Natural killer cell (primary cell): ENCODE data around the gene MUC12. TPM values are rescaled to one million over a fixed set of nuclear protein-coding genes. Genes with fewer than 3 reads are reported as not detected.
"Not testable (repeated sequence)": the region's sequence is repeated elsewhere in the genome, so short reads cannot be mapped to it uniquely, and the experiment has no call there.

ENCODE experiments used
- ATAC-seq, 3 donors: fragments of 150-1000 bp in 2 of 3; fragments of 200-7000 bp in 1 of 3; cut with Tn5 transposase; 1 replicate in 1 of 3; 2 replicates in 2 of 3; pipeline ENCODE4 v1.10.0; 2021; ENCODE audit warnings: mild to moderate bottlenecking in 2 of 3, moderate library complexity in 2 of 3
- DNase-seq, 2 donors: peaks; one replicate each; pipeline versions ENCODE4 v3.0.0 to v3.0.0-alpha.2; 2013 to 2021; ENCODE audit warnings: mixed read lengths in 1 of 2
- H3K27ac ChIP-seq: one replicate; pipeline ENCODE4 v1.5.1; 2013; ENCODE audit warnings: mild to moderate bottlenecking, low read length
- H3K27me3 ChIP-seq: one replicate; pipeline ENCODE4 v1.6.1; 2013; ENCODE audit warnings: low read length; ENCODE audit not compliant: control insufficient read depth, insufficient read depth
- H3K36me3 ChIP-seq: one replicate; pipeline ENCODE4 v1.6.1; 2013; ENCODE audit warnings: low read length; ENCODE audit not compliant: control insufficient read depth, insufficient read depth
- H3K4me1 ChIP-seq: one replicate; pipeline ENCODE4 v1.6.1; 2013; ENCODE audit warnings: low read length; ENCODE audit not compliant: control insufficient read depth, insufficient read depth
- H3K4me3 ChIP-seq: one replicate; pipeline ENCODE4 v1.5.1; 2013; ENCODE audit warnings: low read length
- H3K9me3 ChIP-seq: one replicate; pipeline ENCODE4 v1.6.1; 2013; ENCODE audit warnings: low read length; ENCODE audit not compliant: control insufficient read depth, insufficient read depth
- H3K27ac Mint-ChIP-seq, 2 donors: one replicate each; pipeline ENCODE4 v1.8.0; 2022; ENCODE audit warnings: mild to moderate bottlenecking in 2 of 2, mixed read lengths in 2 of 2, moderate library complexity in 1 of 2
- H3K27me3 Mint-ChIP-seq, 2 donors: one replicate each; pipeline ENCODE4 v1.8.0; 2022; ENCODE audit warnings: low read depth in 2 of 2, mixed read lengths in 2 of 2
- H3K36me3 Mint-ChIP-seq: one replicate; pipeline ENCODE4 v1.8.0; 2022; ENCODE audit warnings: mixed read lengths
- H3K4me1 Mint-ChIP-seq, 2 donors: one replicate each; pipeline ENCODE4 v1.8.0; 2022; ENCODE audit warnings: mixed read lengths in 2 of 2
- H3K4me3 Mint-ChIP-seq: one replicate; pipeline ENCODE4 v1.8.0; 2022; ENCODE audit warnings: mild to moderate bottlenecking, moderate library complexity, mixed read lengths
- H3K9me3 Mint-ChIP-seq, 2 donors: one replicate each; pipeline ENCODE4 v1.8.0; 2022; ENCODE audit warnings: mixed read lengths in 2 of 2
- WGBS: methylation state at CpG from one replicate; pipeline ENCODE4 v1.1.7; 2013; ENCODE audit warnings: missing lambda C conversion rate; ENCODE audit not compliant: insufficient coverage; 5-methylcytosine and 5-hydroxymethylcytosine counted together
- intact Hi-C: fragments of 100-400 bp; cut with micrococcal nuclease; formaldehyde crosslinking; loops from one replicate; pipeline ENCODE4 v1.14.2; 2022
- total RNA-seq, 4 donors: library from RNA; stranded (reverse); fragments of 120-200 nt in 1 of 4; gene quantifications; one replicate each; pipeline versions ENCODE4 v1.2.3 to v1.2.4, GENCODE V29; 2013 to 2022
- TF ChIP-seq, protein P1 (sequence below): fragments of 200-600 bp; IDR thresholded peaks from one replicate; pipeline ENCODE4 v1.8.0; 2022; ENCODE audit warnings: antibody characterized with exemption

MUC12 gene
- total RNA-seq, 3 donors from 2014 or later (not counting 1 experiment from before 2014, with no cell fraction given): 1.2 to 4.6 TPM; not detected in 1

DNA sequence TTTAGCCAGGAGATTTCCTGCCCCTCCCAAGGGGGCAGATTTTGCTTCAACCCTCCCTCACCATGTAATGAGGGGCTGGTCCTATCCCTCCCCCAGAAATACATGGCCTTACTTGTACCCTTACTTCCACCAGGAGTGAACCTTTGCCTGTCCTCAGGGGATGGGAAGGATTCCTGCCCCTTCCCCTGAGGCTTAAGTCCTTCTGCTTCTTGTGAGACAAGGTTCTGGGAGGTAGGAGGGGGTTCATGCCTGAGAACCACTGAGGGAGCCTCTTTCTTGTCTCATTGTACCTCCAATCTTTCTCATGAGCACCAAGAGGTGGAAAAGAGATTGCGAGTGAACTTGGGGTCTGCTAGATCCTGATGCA lies 39.6 kb upstream of the MUC12 start:
- WGBS: 88% methylated on average over 1 of the region's 1 CpG
- TF ChIP-seq, protein P1, sequence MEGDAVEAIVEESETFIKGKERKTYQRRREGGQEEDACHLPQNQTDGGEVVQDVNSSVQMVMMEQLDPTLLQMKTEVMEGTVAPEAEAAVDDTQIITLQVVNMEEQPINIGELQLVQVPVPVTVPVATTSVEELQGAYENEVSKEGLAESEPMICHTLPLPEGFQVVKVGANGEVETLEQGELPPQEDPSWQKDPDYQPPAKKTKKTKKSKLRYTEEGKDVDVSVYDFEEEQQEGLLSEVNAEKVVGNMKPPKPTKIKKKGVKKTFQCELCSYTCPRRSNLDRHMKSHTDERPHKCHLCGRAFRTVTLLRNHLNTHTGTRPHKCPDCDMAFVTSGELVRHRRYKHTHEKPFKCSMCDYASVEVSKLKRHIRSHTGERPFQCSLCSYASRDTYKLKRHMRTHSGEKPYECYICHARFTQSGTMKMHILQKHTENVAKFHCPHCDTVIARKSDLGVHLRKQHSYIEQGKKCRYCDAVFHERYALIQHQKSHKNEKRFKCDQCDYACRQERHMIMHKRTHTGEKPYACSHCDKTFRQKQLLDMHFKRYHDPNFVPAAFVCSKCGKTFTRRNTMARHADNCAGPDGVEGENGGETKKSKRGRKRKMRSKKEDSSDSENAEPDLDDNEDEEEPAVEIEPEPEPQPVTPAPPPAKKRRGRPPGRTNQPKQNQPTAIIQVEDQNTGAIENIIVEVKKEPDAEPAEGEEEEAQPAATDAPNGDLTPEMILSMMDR: no peak
- DNase-seq: no peak
- Mint-ChIP-seq H3K27me3 (peaks cover 0 to 7% of the 10 kb centered on the region in 2 donors), H3K36me3 (no peaks in the 10 kb centered on the region), H3K4me3 (no peak overlapping the region), H3K27ac (no peak overlapping the region), H3K9me3 (no peaks in the 10 kb centered on the region), H3K4me1 (no peaks in the 10 kb centered on the region)
- Histone ChIP-seq H3K4me3 (no peak overlapping the region), H3K9me3 (no peaks in the 10 kb centered on the region), H3K27me3 (peaks cover 2% of the 10 kb centered on the region), H3K27ac (no peak overlapping the region), H3K4me1 (no peaks in the 10 kb centered on the region), H3K36me3 (no peaks in the 10 kb centered on the region)
- intact Hi-C loops: no loop called here
- no peak for ATAC-seq

DNA sequence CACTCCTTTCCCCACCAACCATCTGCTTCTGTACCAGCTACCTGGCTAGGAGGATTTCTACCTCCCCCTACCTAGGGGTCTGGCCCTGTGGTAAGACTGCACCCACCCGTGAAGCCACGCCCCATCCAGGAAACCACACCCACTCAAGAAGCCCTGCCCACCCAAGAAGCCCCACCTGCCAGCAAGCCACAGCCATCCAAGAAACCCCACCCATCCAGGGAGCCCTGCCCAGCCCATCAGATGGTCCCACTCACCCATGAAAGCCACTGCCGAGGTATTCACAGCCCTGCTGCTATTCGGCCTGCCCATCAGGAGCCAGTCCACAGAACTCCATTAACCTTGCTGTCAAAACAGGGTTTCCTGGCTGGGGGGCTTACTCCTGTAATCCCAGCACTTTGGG lies 35.6 kb upstream of the MUC12 start:
- Histone ChIP-seq H3K9me3 (no peaks in the 10 kb centered on the region), H3K4me1 (no peaks in the 10 kb centered on the region), H3K27me3 (peaks cover 2% of the 10 kb centered on the region), H3K4me3 (no peak overlapping the region), H3K27ac (no peak overlapping the region), H3K36me3 (no peaks in the 10 kb centered on the region)
- H3K36me3 Mint-ChIP-seq: no peaks in the 10 kb centered on the region
- no peak overlapping the region for H3K27ac Mint-ChIP-seq
- no peak overlapping the region for H3K4me3 Mint-ChIP-seq
- intact Hi-C loops: no loop called here
- DNase-seq (no peak), ATAC-seq (no peak)
- no peaks in the 10 kb centered on the region for H3K9me3 Mint-ChIP-seq
- H3K4me1 Mint-ChIP-seq: no peaks in the 10 kb centered on the region
- WGBS: 55% methylated on average over 4 of the region's 4 CpGs
- peaks cover 0 to 9% of the 10 kb centered on the region in 2 donors for H3K27me3 Mint-ChIP-seq
- TF ChIP-seq, protein P1: no peak

DNA sequence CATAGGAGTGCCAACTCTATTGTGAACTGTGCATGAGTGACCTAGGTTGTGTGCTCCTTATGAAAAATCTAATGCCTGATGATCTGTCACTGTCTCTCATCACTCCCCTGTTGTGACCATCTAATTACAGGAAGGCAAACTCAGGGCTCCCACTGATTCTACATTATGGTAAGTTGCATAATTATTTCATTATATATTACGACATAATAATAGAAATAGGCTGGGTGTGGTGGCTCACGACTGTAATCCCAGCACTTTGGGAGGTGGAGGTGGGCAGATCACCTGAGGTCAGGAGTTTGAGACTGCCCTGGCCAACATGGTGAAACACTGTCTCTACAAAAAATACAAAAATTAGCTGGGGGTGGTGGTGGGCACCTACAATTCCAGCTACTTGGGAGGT lies 34.0 kb upstream of the MUC12 start:
- ATAC-seq, H3K4me1 Mint-ChIP-seq, DNase-seq, H3K36me3 ChIP-seq, H3K9me3 ChIP-seq, H3K27ac ChIP-seq, H3K4me1 ChIP-seq, intact Hi-C loops, H3K9me3 Mint-ChIP-seq, H3K4me3 Mint-ChIP-seq, H3K4me3 ChIP-seq, H3K27me3 Mint-ChIP-seq, H3K27ac Mint-ChIP-seq, H3K27me3 ChIP-seq, H3K36me3 Mint-ChIP-seq: not testable (repeated sequence)
- 44% methylated on average over 1 of the region's 2 CpGs for WGBS

DNA sequence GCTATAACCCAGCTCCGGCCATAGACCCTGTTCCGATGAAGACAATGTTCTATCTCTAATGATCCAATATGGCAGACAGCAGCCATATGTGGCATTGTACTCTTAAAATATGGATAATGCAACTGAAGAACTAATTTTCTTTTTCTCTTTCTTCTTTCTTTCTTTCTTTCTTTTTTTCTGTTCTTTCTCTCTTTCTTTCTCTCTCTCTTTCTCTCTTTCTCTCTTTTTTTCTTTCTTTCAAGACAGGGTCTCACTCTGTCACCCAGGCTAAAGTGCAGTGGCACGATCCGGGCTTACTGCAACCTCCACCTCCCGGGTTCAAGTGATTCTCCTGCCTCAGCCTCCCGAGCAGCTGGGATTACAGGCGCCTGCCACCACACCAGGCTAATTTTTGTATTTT lies 33.2 kb upstream of the MUC12 start:
- H3K4me1 Mint-ChIP-seq, H3K4me3 ChIP-seq, H3K9me3 Mint-ChIP-seq, H3K4me3 Mint-ChIP-seq, H3K4me1 ChIP-seq, ATAC-seq, H3K9me3 ChIP-seq, H3K27me3 ChIP-seq, intact Hi-C loops, H3K27ac ChIP-seq, DNase-seq, H3K27ac Mint-ChIP-seq, H3K36me3 Mint-ChIP-seq, H3K27me3 Mint-ChIP-seq, H3K36me3 ChIP-seq: not testable (repeated sequence)
- WGBS: 93% methylated on average over 5 of the region's 7 CpGs
